HEK293T (cell line): Measurements from ENCODE around the gene GATA3.

Source experiments
- BHLHE40 ChIP-seq: fragments of 450-650 bp; IDR thresholded peaks from 2 replicates; pipeline ENCODE4 v1.6.1; 2016; ENCODE audit warnings: mild to moderate bottlenecking, moderate library complexity, borderline replicate concordance
- CTBP1 ChIP-seq: fragments of 450-650 bp; IDR thresholded peaks from 2 replicates; pipeline ENCODE4 v1.6.1; 2016; ENCODE audit warnings: borderline replicate concordance
- ELF4 ChIP-seq: fragments of 450-650 bp; IDR thresholded peaks from 2 replicates; pipeline ENCODE4 v1.6.1; 2017; ENCODE audit warnings: antibody characterized with exemption
- FOXA1 ChIP-seq: fragments of 450-650 bp; IDR thresholded peaks from 2 replicates; pipeline ENCODE4 v1.6.1; 2016; ENCODE audit warnings: mild to moderate bottlenecking
- FOXK2 ChIP-seq: fragments of 450-650 bp; IDR thresholded peaks from 2 replicates; pipeline ENCODE4 v1.6.1; 2016; ENCODE audit warnings: mild to moderate bottlenecking
- L3MBTL2 ChIP-seq: fragments of 450-650 bp; conservative IDR thresholded peaks from 2 replicates; pipeline ENCODE4 v1.6.1; 2016; ENCODE audit warnings: mild to moderate bottlenecking
- NFRKB ChIP-seq: fragments of 450-650 bp; IDR thresholded peaks from 2 replicates; pipeline ENCODE4 v1.6.1; 2016; ENCODE audit warnings: mild to moderate bottlenecking, moderate library complexity
- PKNOX1 ChIP-seq: fragments of 450-650 bp; IDR thresholded peaks from 2 replicates; pipeline ENCODE4 v1.6.1; 2016
- SP1 ChIP-seq: fragments of 450-650 bp; IDR thresholded peaks from 2 replicates; pipeline ENCODE4 v1.6.1; 2017
- SUZ12 ChIP-seq: fragments of 450-650 bp; IDR thresholded peaks from 2 replicates; pipeline ENCODE4 v1.6.1; 2016; ENCODE audit warnings: mild to moderate bottlenecking

GRCh38 chr10:8063128-8063908 lies 8.8 kb downstream of the GATA3 start:
- TF ChIP-seq FOXK2, result no peak
- no peak for TF ChIP-seq L3MBTL2
- no peak for TF ChIP-seq SUZ12
- no peak for TF ChIP-seq BHLHE40
- no peak for TF ChIP-seq SP1
- TF ChIP-seq ELF4, result no peak
- TF ChIP-seq PKNOX1, result no peak
- no peak for TF ChIP-seq CTBP1
- no peak for TF ChIP-seq NFRKB
- no peak for TF ChIP-seq FOXA1
